Right lobe of liver (tissue), 4 donors: Measurements from ENCODE around the gene EML6.

ENCODE experiments used
- CTCF ChIP-seq, 4 donors: fragments of 200-600 bp in 3 of 4; fragments of 450-650 bp in 1 of 4; IDR thresholded peaks; one replicate each; pipeline versions ENCODE4 v1.5.1 to v1.8.0; 2016 to 2022; ENCODE audit warnings: antibody characterized with exemption in 4 of 4, mild to moderate bottlenecking in 2 of 4
- POLR2A ChIP-seq: fragments of 450-650 bp; IDR thresholded peaks from one replicate; pipeline ENCODE4 v1.6.1; 2017; ENCODE audit warnings: antibody characterized with exemption, mild to moderate bottlenecking
- donor health status: DM: no; HTN: no; CAD: no.
- donor health status: DM: no; HTN: no; CAD: no.
- donor health status: DM: no; HTN: yes; CAD: no.

GRCh38 chr2:54776494-54776893 lies 53.0 kb downstream of the EML6 start:
- no peak for TF ChIP-seq POLR2A
- no peak for TF ChIP-seq CTCF (IDR thresholded peaks at IDR 0.05)
